ENCODE measurements around the gene NKD1. TPM values are rescaled to one million over a fixed set of nuclear protein-coding genes. Genes with fewer than 3 reads are reported as not detected.
A peak's percentile ranks its signal among the peaks of the same experiment; 100 is the strongest.

NKD1 gene
- total RNA-seq, 1 donor from 2014 or later = under 0.01 TPM

DNA sequence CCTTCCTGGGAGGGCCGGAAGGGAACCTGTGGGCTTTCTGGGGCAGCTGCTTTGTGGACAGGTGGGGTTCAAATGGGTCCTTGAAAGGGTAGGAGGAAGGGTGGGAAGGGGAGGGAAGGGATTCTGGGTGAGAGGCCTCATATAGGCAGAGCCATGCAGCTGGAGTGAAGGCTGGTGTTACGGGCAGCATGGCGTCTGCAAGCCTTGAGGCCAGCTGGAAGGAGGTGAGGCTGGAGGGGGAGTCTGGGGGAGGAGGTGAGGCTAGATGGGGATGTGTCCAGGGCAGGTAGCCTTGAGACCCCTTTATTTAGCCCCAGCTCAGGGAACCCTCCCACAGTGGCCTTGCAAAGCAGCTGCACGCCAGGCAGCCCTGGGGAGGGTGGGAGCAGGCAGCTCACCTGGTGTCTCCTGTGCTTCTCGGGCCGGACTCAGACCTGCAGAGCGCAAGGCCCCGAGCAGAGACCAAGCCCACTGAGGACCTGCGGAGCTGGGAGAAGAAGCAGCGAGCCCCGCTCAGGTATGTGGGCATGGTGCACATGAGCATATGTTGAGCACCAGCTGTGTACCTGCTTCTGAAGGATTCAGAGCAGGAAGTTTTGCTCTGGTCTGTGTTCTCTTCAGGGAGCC, 82.3 kb downstream of the NKD1 start:
- no peak for DNase-seq (ENCODE audit: low read depth)

DNA sequence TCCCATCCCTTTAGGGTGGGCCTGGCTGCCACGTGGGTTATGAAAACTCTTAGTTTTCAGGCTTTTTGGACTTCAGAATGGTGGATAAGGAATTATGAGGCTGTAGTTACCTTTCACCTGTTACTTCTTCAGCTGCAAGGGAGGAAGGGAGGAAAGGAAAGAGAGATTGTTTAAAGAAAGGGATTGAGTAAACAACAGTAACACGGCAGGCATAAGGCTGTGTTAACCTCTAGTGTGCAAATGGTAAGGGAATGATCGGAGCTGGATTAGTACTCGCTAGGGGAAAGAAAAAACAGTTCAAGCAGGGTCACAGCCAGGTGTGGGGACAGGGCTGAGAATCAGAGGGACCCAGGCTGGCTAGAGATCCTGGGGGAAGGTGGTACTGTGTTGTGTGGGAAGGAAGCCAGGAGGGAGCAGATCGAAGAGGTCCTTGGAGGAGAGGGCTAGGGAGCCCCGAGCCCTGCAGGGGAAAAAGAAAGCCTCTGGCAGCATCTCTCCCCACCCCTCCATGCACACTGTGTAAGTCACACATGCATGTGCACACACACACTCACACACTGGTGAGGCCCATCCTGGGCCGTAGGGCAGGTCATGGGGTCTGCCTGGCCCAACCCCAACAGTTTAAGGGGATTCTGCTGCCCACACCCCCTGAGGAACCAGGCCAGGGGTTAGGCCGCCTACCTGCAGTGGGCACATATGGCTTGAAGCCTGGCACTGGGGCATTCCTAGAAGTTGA, 83.2 kb downstream of the NKD1 start:
- DNase-seq (ENCODE audit: low read depth) = no peak

DNA sequence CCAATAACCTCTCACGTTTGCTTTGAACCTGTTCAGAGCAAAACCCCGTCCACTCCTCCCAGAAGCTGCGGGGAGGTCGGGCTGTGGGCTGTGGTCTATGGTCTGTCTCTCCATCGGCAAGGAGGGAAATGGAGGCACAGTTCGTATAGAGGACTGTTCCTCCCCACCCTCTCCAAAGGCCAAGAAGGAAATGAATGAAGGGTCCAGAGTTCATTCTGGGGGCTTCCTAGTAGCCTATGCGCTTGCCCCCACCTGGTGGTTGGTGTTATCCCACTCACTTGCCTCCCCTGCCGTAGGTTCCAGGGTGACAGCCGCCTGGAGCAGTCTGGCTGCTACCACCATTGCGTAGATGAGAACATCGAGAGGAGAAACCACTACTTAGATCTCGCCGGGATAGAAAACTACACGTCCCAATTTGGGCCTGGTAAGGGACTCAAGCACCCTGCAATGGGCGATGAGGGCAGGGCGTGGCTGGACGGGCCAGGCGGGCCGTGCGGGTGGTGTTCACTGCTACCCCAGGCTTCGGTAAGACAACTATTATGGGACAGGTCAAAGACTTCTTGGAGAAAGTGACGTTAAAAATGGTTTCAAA, 83.9 kb downstream of the NKD1 start:
- no peak for DNase-seq (ENCODE audit: low read depth)

DNA sequence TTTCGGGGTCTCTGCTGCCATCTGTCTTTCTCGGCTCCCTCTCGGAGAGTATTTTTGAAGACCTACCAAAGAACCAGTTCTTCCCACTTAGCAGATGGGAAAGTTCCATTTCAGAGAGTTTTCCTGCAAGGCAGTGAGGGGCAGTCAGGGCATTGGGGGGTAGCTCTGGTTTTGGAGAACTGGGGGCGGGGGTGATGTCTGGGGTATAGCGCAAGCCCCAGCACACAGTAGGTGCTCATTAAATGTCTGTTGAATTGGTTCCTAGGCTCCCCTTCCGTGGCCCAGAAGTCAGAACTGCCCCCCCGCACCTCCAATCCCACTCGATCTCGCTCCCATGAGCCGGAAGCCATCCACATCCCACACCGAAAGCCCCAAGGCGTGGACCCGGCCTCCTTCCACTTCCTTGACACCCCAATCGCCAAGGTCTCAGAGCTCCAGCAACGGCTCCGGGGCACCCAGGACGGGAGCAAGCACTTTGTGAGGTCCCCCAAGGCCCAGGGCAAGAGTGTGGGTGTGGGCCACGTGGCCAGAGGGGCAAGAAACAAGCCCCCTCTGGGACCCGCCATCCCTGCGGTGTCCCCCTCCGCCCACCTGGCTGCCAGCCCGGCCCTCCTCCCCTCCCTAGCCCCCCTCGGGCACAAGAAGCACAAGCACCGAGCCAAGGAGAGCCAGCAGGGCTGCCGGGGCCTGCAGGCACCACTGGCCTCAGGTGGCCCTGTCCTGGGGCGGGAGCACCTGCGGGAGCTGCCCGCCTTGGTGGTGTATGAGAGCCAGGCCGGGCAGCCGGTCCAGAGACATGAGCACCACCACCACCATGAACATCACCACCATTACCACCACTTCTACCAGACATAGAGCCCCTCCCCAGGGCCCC, 85.0 kb downstream of the NKD1 start:
- DNase-seq (ENCODE audit: low read depth) = no peak

DNA sequence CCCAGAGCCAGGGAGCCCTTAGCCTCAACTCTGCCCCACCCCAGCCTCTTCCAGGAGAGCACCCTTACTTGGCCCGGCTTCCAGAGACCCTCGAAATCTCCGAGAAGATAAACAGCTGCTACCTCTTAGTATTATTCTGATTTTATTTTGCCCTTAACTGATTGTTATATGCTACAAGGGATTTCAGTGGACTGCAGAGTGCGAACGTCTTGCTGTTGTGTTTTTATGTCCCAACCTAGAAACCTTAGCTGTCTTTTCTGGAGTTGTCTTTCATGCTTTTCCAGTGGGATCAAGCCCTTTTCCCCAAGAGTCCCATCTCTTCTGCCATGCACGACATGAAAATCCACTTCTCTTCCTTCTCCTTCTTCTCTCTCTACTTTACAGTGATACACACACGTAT, 85.9 kb downstream of the NKD1 start:
- DNase-seq (ENCODE audit: low read depth) = no peak

DNA sequence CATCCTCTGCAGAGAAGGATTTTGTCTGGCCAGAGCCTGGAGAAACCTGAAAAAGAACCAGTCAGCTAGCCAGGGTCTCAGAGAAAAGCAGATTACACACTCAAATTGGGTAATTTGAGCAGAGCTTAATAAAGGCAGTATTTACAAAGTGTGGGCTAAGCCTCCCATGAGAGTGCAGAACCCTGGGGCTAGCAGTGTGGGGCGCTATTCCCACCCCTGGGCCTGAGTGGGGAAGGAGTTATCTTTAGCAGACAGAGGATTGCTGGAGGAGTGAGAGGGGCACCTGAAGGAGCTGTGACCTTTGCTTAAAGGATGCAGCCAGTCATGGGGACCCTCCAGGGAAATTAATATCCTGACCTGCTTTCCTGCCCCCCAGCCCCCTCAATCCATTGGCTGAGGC, 86.8 kb downstream of the NKD1 start:
- DNase-seq (ENCODE audit: low read depth) = no peak

DNA sequence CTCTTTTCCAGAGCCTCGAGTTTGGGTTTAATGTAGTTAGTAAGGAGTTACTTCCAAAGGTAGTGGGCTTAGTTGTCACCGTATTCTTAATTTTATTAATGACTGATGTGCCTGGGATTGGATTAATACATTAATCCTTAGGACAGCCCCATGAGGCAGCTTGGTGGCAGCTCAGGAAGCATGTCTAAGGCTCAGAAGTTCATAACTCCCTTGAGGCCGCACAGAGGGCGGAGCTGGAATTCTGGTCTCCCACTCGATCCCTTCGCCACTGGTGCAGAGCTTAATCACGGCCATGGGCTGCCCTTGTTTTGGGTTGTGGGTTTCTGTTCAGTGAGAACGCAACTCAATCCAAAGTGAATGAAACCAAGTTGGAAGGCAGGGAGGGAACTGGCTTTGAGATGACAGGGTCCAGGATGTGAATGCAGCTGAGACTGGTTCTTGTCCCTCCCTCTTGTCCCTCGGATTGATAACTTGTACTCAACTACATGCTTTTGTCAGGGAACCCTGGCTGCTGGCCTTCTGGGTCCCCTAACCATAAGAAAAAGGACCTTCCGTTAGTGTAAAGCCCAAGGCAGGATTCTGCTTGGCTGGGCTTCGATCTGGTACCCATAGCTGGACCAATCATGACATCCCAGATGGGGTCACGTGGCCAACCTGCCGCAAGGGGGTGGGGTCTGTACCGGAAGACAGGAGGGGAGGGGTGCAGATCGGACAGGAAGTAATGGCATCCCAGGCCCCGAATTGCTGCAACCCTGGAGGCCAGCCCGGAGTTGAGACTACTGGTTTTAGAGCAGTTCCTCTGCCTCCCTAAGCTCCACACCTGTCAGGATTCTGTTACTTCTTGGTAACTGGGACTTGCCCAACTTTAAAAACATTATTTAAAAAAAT, 87.6 kb downstream of the NKD1 start:
- no peak for DNase-seq (ENCODE audit: low read depth)

DNA sequence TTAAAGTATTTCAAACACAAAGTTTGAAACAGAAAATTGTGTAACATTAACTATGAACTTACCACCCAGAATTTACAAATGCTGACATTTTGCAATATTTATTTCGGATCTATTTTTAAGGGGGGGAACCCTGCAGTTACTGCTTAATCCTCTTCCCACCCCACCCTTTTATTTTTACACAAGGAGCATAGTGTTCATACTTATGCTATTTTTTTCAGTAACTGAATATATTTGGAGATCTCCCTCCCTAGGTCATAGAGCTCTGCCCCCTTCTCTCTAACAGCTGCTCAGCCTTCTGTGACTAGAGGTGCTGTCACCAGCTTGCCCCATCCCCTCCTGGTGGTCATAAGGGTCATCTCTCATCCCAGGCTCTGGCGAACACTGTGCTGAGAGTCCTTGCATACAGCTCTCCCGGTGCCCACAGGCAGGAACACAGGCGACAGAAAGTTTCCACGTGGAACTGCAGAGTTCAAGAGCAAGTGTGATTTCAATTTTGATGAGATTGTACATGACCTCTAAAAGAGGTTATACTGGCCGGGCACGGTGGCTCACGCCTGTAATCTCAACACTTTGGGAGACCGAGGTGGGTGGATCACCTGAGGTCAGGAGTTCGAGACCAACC, 88.7 kb downstream of the NKD1 start:
- DNase-seq (ENCODE audit: low read depth) = no peak

DNA sequence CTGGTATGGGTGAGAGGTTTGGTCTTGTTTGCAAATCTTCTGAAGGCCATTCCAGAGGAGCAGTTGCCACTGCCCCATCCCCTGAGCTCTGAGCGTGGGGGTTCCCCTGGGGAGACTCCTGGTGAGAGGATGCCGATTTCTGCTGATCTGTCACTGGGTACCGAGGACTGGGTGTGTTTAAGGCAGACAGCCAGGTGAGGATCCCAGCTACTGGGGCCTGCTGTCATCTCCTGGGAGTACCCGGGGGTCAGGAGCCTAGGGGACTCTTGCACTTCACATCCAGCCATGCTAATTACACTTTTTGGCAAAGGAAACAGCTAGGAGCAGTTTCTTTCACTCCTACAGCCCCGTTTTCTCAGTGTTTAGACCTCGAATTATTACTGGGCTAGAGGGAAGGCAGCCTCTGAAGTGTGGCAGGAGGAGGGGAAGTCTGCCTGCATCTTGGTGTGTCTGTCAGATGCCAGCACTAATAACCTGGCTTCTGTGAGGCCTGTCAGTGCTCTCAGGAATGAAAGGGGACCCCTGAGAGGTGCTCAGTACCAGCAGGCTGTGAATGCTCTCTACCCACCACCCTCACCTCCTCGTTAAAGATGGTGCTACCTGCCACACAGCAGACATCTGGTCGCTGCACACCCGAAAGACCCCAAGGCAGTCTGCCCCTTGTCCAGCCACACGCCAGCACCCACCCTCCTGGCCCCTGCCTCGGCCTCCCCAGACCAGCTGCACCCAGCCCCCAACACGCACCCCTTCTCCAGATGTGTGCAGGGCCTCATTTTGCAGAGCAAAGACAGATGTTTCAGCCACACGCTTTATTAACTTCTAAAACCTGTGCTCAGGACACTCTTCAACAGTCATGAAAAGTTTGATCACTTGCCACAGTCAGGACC, 89.8 kb downstream of the NKD1 start:
- no peak for DNase-seq (ENCODE audit: low read depth)

DNA sequence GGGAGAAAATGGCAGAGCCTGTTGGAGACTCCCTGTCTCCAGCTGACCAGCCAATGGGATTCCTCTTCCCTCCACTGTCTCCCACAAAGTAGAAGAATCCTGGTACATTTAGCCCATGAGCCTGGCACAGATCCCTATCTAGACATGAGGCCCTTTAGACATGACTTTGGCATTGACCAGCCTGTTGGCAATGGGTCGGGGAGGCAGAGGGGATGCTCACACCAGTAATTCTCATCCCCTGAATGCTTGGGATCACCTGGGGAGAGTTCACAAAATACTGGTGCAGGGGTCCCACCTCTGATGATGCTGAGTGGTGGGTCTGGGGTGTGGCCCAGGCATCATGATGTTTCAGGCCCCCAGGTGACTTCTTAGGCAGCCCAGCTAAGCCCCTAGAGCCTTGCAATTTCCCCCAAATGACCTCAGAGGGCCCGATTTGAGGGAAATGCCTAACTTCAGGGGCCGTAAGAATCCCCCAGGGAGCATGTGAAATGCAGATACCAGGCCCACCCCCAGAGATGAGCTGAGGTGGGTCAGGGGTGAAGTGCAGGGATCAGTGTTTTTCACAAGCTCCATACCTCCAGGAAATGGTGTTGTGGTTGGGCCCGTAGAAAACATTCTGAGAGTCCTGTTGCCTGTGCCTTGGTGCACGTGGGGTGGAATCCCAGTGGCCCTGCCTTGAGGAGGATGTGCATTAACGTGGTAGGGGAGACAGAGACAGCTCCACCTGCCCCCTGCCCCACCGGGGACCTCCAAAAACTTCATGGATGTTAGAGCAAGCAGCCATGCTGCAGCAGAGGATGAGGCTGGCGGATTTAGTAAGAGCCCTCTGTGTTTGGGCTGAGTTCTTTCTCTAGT, 90.8 kb downstream of the NKD1 start:
- no peak for DNase-seq (ENCODE audit: low read depth)

DNA sequence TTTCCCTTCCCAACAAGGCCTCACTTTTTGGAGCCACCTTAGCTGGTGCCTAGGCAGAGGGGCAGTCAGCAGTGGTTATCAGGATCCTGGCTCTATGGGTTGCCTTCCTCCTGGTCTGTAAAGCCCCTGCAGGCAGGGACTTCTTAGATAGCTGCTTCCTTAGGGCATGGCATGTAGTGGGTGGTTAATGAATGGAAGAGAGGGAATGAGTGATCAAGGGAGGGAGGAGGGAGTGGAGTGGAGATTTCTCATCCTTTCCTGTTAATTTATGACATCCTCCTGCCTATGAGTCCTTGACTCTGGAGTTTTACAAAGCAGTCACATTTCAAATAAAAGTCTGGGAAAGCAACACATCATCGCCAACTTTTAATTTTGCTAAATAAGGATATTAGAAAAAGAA, 92.2 kb downstream of the NKD1 start:
- peak; percentile 58 for DNase-seq (ENCODE audit: low read depth)

DNA sequence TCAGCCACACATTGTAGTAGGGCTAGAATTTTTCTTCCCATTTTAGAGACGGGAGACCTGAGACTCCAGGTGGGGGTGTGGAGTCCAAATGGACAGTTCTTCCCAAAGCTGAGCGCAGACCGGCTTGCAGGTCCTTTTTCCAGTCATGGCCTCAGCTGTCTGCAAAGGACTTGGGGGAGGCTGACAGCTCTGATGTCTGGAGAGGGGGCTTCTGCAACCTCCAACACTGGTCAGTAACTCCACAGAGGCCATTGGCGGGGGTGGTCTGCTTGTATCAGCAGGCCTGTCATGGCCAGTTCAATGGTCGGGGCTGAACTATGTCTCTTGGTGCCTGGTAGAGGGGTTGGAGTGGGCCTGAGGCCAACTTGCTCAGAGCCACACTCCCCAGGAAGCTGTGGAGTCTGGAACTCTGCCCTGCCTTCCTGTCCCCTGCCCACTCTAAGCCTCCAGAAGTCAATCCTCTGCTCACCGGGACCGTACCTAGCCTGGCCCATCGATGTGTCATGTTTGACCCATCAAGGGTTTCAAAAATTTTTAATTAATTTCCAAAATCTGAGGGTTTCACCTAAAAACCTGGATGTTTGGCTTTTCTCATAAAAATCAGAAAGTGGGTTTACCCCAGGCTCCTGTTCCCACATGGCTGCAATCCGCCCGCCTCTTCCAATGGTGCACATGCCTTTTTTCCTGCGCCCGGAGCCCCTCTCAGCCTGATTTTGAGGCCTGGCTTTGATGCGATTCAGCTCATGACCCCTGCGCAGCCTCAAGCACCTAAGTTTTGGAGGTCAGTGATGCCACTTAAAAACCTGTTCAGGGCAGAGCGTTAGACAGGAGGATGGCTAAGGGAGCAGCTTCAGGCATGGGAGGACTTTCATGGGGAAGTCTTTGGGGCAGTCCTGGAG, 93.0 kb downstream of the NKD1 start:
- no peak for DNase-seq (ENCODE audit: low read depth)

DNA sequence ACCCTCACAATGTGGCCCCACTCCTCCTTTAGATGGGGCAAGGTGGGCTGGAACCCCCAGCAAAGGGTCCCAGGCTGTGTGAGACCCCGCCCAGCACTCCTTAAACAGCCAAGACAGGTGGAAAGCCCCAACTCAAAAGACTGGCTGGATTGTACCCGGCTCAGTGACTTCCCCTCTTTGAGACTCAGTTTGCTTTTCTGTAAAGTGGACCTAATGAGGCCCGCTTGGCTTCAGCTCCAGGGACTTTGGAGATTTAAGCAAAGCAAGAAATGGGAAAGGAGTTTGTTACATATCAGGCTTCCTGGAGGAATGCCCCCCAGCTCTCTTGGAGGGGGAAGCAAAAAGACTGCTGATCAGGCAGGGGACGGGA, 93.6 kb downstream of the NKD1 start:
- DNase-seq (ENCODE audit: low read depth) = no peak

DNA sequence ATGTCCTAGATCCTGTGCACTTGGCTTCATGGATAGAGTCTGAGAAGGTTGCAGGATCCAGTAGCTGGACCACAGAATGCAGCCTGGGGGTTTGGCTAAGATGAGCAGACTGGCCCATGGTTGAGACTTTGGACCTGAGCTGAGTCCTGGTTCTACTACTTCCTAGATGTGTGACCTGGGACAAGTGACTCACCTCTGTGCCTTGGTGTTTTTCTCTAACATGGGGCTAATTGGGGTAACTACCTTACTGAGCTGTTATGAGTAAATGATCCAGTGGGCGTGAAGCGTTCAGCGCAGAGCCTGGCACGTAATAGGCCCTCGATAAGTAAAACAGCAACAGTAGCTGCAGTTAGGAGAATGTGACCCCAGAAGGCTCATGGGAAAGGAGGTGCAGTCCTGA, 94.2 kb downstream of the NKD1 start:
- no peak for DNase-seq (ENCODE audit: low read depth)

DNA sequence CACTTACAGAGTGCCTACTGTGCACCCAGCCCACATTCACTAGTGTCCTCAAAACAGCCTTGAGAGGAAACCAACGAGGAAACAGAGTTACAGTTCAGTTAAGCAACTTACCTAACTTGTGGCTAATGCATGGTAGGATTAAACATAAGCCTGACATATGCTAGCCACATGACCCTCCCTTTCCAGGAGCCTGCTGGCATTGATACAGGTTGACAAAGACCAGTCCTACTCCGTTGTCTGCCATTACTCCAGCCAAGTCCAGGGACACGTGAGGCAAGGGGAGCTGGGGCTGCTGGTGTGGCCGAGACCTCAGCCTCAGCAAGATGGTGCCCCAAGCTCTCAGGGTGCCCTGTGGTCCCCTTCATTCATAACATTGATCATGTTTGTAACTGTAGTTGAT, 95.0 kb downstream of the NKD1 start:
- no peak for DNase-seq (ENCODE audit: low read depth)

DNA sequence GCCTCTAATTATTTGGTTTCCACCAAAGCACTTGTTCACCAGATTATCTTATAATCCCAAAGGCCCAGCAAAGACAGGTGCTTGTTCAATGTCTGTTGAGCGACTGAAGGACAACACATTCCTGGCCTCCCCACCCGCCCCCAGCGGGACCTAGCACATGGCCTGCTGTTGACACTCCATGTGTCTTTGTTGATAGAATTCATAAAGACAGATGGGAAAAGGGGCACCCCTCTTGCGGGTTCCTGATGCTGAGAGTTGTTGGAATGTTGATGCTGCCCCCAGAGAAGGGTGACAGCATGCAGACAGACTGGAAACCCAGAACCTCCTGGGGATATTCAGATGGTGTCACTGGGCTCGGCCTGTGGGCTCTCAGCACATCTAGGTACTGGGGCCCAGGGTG, 96.0 kb downstream of the NKD1 start:
- no peak for DNase-seq (ENCODE audit: low read depth)

DNA sequence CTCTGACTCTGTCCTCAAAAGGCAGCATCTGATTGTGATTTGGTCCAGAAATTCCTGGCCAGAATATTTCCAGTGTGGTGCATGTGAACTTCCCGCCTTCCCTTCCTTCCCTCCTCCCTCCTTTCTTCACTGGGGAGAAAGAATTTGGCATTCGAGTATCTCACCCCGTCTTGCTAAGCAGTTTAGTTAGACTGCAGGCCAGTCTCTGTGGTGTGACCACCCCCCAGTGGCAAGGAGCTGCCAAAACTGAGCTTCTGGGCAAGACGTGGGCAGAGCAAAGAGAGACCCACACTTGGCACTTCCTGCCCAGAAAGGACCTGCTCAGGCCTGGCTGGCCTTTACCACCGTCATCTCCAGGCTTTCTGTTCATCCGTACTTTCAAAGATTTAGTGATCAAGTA, 96.5 kb downstream of the NKD1 start:
- peak; percentile 9 for DNase-seq (ENCODE audit: low read depth)

All from renal cortical epithelial cell (primary cell).